ENCODE results near the gene GNA12.

DNA sequence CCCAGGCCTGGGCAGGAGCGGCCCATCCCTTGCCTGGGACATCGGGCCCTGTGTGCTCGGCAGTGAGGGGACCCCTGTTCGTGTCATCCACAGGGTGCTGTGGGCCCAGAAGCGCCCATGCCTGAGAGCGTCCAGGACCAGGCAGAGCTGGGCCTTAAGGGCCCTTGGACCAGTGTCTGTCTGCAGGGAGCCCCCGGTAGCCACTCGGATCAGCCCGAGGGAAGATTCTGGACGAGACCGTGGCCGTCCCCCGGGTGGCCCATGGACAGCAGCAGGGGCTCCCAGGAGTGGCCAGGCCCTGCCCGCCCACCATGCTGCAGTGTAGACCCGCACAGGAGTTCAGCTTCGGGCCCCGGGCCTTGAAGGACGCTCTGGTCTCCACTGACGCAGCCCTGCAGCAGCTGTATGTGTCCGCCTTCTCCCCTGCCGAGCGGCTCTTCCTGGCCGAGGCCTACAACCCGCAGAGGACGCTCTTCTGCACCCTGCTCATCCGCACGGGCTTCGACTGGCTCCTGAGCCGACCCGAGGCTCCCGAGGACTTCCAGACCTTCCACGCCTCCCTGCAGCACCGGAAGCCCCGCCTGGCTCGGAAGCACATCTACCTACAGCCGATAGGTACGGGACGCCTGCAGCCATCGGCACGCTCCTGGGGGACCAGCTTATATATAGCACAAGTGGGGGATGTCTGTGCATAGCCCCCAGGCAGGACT lies 143.8 kb downstream of the GNA12 start:
- no peak for TF ChIP-seq EZH2 (IDR thresholded peaks at IDR 0.05; ENCODE audit: borderline replicate concordance, low read depth, low read length, poor library complexity, severe bottlenecking)
- TF ChIP-seq, protein P1, sequence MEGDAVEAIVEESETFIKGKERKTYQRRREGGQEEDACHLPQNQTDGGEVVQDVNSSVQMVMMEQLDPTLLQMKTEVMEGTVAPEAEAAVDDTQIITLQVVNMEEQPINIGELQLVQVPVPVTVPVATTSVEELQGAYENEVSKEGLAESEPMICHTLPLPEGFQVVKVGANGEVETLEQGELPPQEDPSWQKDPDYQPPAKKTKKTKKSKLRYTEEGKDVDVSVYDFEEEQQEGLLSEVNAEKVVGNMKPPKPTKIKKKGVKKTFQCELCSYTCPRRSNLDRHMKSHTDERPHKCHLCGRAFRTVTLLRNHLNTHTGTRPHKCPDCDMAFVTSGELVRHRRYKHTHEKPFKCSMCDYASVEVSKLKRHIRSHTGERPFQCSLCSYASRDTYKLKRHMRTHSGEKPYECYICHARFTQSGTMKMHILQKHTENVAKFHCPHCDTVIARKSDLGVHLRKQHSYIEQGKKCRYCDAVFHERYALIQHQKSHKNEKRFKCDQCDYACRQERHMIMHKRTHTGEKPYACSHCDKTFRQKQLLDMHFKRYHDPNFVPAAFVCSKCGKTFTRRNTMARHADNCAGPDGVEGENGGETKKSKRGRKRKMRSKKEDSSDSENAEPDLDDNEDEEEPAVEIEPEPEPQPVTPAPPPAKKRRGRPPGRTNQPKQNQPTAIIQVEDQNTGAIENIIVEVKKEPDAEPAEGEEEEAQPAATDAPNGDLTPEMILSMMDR (conservative IDR thresholded peaks at IDR 0.05; ENCODE audit: low read depth, low read length) = no peak

Data from A673 (cell line).